ENCODE results near the gene MYL3. TPM values are rescaled to one million over a fixed set of nuclear protein-coding genes. Genes with fewer than 3 reads are reported as not detected.

The MYL3 gene
- total and polyA plus RNA-seq, 2 experiments from 2014 or later: not detected

GRCh38 chr3:46896386-46896785, 33.1 kb upstream of the MYL3 start (continued):
- TF ChIP-seq ZNF462 (CRISPR knock-in tag; IDR thresholded peaks at IDR 0.05): no peak
- no peak for TF ChIP-seq ETS1 (IDR thresholded peaks at IDR 0.05)
- no peak for TF ChIP-seq EZH2 (IDR thresholded peaks at IDR 0.05; ENCODE audit: low read depth, unreplicated experiment)
- no peak for TF ChIP-seq EZH2phosphoT487 (IDR thresholded peaks at IDR 0.05; ENCODE audit: unreplicated experiment)
- TF ChIP-seq NANOG (IDR thresholded peaks at IDR 0.05; ENCODE audit: borderline replicate concordance): no peak
- TF ChIP-seq STAT1 (IDR thresholded peaks at IDR 0.05; ENCODE audit: unreplicated experiment): no peak

GRCh38 chr3:46895761-46896160, 32.5 kb upstream of the MYL3 start:
- 0 out of 2 replicates have a peak, but pooled peaks cover 3% of the 10 kb centered on the region for H4K20me1 ChIP-seq (replicated peaks; ENCODE audit: insufficient read depth)
- TF ChIP-seq CTCF (conservative IDR thresholded peaks at IDR 0.05; ENCODE audit: low read depth in 2 of 2) (no peak), ETS1 (IDR thresholded peaks at IDR 0.05) (no peak), POLR2AphosphoS5 (IDR thresholded peaks at IDR 0.05; ENCODE audit: low read depth) (no peak), ZNF114 (CRISPR knock-in tag; IDR thresholded peaks at IDR 0.05) (no peak), REST (IDR thresholded peaks at IDR 0.05; ENCODE audit: unreplicated experiment) (no peak), NANOG (IDR thresholded peaks at IDR 0.05; ENCODE audit: borderline replicate concordance) (no peak), EZH2phosphoT487 (IDR thresholded peaks at IDR 0.05; ENCODE audit: unreplicated experiment) (no peak), JUNB (IDR thresholded peaks at IDR 0.05; ENCODE audit: unreplicated experiment) (no peak), ZNF331 (CRISPR knock-in tag; IDR thresholded peaks at IDR 0.05; ENCODE audit: low read depth) (no peak)

More at GRCh38 chr3:46895761-46896160, 32.5 kb upstream of the MYL3 start:
- Histone ChIP-seq H3K36me3 (ENCODE audit: insufficient read depth) (no peaks in the 10 kb centered on the region), H3F3A (replicated peaks; ENCODE audit: low read depth) (no peaks in the 10 kb centered on the region), H3K9me2 (ENCODE audit: insufficient read depth) (no peaks in the 10 kb centered on the region), H3K27ac (ENCODE audit: low read depth) (no peak overlapping the region), H3K4me3 (no peak overlapping the region), H3K4me1 (ENCODE audit: insufficient read depth) (peaks cover 5% of the 10 kb centered on the region), H2AFZ (no peak overlapping the region), H3K27me3 (ENCODE audit: insufficient read depth) (peaks cover 53% of the 10 kb centered on the region), H3K4me2 (no peak overlapping the region), H3K79me2 (replicated peaks; ENCODE audit: insufficient read depth) (no peaks in the 10 kb centered on the region)
- Mint-ChIP-seq H3K27me3 (ENCODE audit: insufficient read depth, low read depth, poor library complexity) (peaks cover 62% of the 10 kb centered on the region), H3K4me3 (no peak overlapping the region), H3K9me3 (no peaks in the 10 kb centered on the region), H3K36me3 (ENCODE audit: low read depth) (no peaks in the 10 kb centered on the region), H3K4me1 (peaks cover 11% of the 10 kb centered on the region; the same call in 2 of the 3 replicates), H3K27ac (no peak overlapping the region)
- DNase-seq (ENCODE audit: low spot score) (no peak), ATAC-seq (no peak)
